Effector memory CD4-positive, alpha-beta T cell (primary cell): ENCODE measurements around the gene RAP1A.
A peak's percentile ranks its signal among the peaks of the same experiment; 100 is the strongest.

ENCODE experiments used
- DNase-seq, 3 donors: peaks; one replicate each; pipeline ENCODE4 v3.0.0-alpha.2; 2020
- H3K27ac ChIP-seq: 2 replicates; pipeline ENCODE4 v1.7.0; 2013; ENCODE audit warnings: mild to moderate bottlenecking, low read length, moderate library complexity; ENCODE audit not compliant: insufficient read depth, poor library complexity, severe bottlenecking
- H3K27me3 ChIP-seq: replicated peaks from 2 replicates; pipeline ENCODE4 v1.7.0; 2013; ENCODE audit warnings: mild to moderate bottlenecking, low read length; ENCODE audit not compliant: insufficient read depth, control insufficient read depth, poor library complexity, severe bottlenecking
- H3K36me3 ChIP-seq: 2 replicates; pipeline ENCODE4 v1.7.0; 2013; ENCODE audit warnings: mild to moderate bottlenecking, low read length, moderate library complexity; ENCODE audit not compliant: control insufficient read depth, insufficient read depth
- H3K4me1 ChIP-seq: 2 replicates; pipeline ENCODE4 v1.7.0; 2013; ENCODE audit warnings: low read length, mild to moderate bottlenecking; ENCODE audit not compliant: control insufficient read depth, insufficient read depth, poor library complexity, severe bottlenecking
- H3K4me3 ChIP-seq: 2 replicates; pipeline ENCODE4 v1.7.0; 2013; ENCODE audit warnings: low read length, low read depth, mild to moderate bottlenecking; ENCODE audit not compliant: insufficient read depth, poor library complexity, severe bottlenecking
- H3K9me3 ChIP-seq: 2 replicates; pipeline ENCODE4 v1.7.0; 2013; ENCODE audit warnings: mild to moderate bottlenecking, low read length, moderate library complexity; ENCODE audit not compliant: control insufficient read depth

RAP1A gene

DNA sequence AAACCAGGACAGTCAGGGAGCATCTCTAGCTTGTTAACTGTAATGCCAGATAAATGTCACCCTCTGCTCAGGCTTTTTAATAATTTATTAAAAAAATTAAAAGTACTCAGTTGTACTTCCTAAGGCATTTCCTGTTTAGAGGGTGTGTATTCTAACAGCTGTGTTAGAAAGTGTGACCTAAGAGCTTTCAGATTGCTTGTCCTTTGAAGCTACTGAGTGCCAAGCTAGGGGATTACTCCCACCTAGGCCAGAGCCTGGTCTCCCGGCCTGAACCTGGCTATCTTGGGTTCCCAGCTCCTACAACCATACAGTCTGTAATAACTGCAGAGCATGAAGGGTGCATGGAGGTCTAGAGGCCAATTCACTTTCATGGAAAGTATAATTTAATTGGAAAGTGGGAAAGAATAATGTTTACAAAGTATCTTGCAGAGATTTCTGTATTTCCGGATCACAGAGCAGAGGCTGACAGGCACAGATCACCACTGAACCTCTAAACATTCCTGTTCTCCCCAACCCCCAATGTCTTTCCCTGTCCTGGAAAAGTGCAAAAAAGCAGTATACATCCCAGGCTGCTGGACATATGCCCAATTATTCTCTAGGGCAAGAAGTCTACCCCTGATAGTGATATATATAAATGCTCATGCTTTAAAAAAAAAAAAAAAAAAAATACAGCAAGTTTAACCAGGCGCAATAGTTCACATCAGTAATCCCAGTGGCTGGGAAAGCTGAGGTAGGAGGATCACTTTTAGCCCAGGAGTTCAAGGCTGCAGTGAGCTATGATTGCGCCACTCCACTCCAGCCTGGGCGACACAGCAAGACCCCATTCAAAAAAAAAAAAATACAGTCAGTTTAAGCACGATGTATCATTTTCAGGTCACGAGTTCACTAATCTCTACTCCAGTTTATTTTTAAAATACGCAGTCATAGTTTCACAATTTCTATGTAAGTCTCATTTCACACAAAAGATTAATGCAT, 36.7 kb upstream of the RAP1A start:
- no peak for DNase-seq
- Histone ChIP-seq H3K4me3 (no peak overlapping the region), H3K36me3 (no peaks in the 10 kb centered on the region), H3K9me3 (no peaks in the 10 kb centered on the region), H3K4me1 (peaks cover 6% of the 10 kb centered on the region), H3K27me3 (no peaks in the 10 kb centered on the region), H3K27ac (no peak overlapping the region)

DNA sequence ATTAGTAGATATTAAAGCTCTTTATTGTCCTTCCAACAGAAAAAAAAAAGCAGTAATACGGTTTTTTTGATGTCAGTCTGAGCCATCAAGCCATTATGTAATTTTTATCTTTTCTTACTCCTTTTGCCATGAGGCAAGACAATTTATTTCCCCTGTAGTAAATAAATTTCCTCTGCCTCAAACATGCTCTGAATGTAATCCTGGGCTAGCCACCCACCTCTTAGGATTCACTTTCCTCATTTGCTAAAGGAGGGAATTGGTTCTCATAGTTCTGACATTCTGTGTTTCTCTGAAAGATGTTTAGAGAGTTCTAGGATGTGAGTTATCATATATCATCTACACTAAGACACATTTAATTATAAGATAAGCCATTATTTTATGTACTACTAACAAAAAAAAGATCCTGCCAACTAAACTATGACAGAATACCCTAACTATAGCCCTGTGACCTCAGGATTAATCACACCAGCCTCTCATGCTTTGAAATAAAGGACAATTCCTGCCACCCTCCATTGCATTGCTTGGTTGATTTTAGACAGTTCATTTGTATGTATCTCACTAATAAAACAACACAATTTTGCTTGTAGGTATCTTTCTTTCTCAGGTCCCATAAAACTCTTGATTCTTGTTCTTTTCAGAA, 34.0 kb upstream of the RAP1A start:
- no peak for DNase-seq
- H3K27me3 ChIP-seq = no peaks in the 10 kb centered on the region
- H3K27ac ChIP-seq = no peak overlapping the region

DNA sequence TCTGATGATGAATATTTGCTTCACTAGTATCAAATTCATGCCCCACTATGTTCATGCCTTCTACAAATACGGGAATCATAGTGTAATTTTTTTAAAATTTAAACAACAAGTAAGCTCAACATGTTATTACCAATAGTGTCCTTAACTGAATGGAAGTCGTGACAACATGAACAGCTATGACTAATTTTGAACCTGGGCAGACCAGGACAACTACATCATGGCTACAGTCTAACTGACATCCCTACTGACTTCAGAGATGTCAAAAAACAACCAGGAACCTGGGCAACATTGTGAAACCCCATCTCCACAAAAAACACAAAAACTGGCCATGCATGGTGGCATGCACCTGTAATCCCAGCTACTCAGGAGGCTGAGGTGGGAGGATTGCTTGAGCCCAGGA, 33.5 kb upstream of the RAP1A start:
- Histone ChIP-seq H3K9me3 (no peaks in the 10 kb centered on the region), H3K4me1 (peaks cover 6% of the 10 kb centered on the region)

More for the DNA sequence above, 34.0 kb upstream of the RAP1A start:
- no peaks in the 10 kb centered on the region for H3K9me3 ChIP-seq
- H3K4me3 ChIP-seq = no peak overlapping the region
- peaks cover 6% of the 10 kb centered on the region for H3K4me1 ChIP-seq
- H3K36me3 ChIP-seq = no peaks in the 10 kb centered on the region

DNA sequence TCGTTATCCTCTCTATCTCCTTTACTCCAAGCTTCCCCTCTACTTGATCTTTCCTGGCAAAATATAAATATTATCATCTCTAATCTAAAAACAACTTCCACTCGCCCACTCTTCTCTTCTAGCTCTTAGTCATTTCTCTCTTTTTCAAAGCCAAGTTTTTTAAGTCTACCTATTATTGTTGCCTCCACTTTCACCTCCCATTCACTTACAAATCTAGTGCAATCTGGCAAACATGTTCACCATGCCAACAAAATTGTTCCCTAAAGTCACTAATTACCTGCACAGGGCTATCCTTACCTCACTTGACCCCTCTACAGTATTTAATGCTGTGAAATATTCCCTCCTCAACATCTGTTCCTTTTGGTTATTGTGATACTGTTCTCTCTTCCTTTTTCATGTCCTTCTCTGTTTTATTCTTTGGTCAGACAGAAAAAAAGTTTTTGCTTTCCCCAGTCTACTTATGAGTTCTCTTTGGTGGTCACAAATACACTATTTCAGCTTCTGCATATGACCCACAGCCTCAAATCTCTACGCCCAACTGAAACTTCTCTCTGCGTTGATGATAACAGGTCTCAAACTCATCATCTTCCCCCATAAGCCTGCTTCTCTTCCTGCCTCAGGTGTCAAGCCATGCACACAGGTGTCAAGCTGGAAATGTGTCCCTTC, 31.9 kb upstream of the RAP1A start:
- Histone ChIP-seq H3K27ac (no peak overlapping the region), H3K36me3 (no peaks in the 10 kb centered on the region), H3K9me3 (no peaks in the 10 kb centered on the region), H3K4me3 (no peak overlapping the region), H3K4me1 (peaks cover 10% of the 10 kb centered on the region), H3K27me3 (no peaks in the 10 kb centered on the region)
- no peak for DNase-seq

More for the DNA sequence above, 33.5 kb upstream of the RAP1A start:
- Histone ChIP-seq H3K4me3 (no peak overlapping the region), H3K27me3 (no peaks in the 10 kb centered on the region), H3K27ac (no peak overlapping the region), H3K36me3 (no peaks in the 10 kb centered on the region)
- DNase-seq = no peak

DNA sequence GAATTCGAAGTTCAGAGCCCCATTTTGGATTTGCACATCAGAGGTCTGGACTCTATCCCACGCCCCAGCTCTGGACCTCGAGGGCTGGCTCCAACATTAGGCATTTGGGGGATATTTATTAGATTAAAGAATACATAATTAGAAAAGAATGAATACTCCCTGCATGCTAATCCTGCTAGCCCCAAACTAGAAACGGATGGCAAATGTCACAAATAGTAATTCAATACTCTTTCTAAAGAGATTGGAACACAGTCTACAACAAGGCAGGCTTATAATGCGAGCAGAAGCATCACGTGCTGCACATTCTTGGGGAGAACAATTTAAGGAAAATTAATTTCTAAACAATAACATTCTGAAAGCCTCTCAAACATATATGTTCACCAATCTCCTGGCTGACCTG, 27.7 kb upstream of the RAP1A start:
- Histone ChIP-seq H3K27ac (peak overlapping the region; percentile 35), H3K36me3 (no peaks in the 10 kb centered on the region), H3K4me1 (peaks cover 48% of the 10 kb centered on the region)

DNA sequence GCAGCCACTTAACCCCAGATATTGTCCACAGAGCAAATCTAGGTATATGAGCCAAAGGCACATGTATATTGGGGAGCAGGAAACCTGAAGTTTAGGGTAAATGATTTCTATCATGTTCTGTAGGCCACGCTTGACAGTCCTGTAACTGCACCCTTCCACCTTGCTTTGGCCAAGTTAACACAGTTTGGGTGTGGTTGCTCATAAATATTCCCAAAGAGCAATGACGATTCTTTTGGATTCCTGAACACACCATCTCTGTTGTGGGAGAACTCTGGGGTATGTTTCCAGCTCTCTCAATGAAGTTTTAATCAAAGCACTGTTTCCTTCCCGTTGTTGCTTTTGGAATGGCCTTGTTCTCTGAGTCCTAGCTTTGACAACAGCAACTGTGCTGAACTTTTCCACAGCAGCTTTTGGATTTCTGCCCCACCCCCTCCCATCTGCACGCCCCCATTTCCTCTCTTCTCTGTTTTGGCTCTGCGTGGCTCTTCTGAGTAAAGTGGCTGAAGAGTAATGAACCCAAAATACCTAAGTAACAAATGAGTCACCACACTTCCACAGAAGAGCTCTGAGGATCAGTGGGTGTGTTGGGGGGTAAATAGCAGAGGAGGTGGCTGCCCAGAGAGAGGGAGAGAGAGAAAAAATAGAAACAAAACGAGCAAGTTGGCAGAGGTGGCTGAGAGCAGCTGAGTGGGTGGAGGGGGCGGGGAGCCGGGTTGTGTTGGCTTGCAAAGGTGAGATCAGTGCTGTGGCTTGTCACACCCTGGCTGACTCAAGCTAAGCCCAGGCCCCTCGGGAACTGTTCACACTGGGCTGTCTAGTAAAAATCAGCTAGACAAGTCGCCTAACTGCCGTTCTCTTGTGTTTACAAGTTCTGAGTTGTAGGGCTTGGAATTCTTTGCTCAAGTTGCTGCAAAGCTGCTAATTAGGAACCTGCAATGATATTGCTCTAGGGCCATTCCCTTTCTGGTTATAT, 26.9 kb upstream of the RAP1A start:
- H3K4me3 ChIP-seq = no peak overlapping the region
- H3K4me1 ChIP-seq = peaks cover 55% of the 10 kb centered on the region
- peak; percentile 61 to 86 (median 74) for DNase-seq
- H3K36me3 ChIP-seq = no peaks in the 10 kb centered on the region
- peak overlapping the region; percentile 54 for H3K27ac ChIP-seq
- H3K9me3 ChIP-seq = no peaks in the 10 kb centered on the region
- no peaks in the 10 kb centered on the region for H3K27me3 ChIP-seq

More for the DNA sequence above, 27.7 kb upstream of the RAP1A start:
- no peak overlapping the region for H3K4me3 ChIP-seq
- H3K9me3 ChIP-seq = no peaks in the 10 kb centered on the region
- no peaks in the 10 kb centered on the region for H3K27me3 ChIP-seq
- DNase-seq = no peak

DNA sequence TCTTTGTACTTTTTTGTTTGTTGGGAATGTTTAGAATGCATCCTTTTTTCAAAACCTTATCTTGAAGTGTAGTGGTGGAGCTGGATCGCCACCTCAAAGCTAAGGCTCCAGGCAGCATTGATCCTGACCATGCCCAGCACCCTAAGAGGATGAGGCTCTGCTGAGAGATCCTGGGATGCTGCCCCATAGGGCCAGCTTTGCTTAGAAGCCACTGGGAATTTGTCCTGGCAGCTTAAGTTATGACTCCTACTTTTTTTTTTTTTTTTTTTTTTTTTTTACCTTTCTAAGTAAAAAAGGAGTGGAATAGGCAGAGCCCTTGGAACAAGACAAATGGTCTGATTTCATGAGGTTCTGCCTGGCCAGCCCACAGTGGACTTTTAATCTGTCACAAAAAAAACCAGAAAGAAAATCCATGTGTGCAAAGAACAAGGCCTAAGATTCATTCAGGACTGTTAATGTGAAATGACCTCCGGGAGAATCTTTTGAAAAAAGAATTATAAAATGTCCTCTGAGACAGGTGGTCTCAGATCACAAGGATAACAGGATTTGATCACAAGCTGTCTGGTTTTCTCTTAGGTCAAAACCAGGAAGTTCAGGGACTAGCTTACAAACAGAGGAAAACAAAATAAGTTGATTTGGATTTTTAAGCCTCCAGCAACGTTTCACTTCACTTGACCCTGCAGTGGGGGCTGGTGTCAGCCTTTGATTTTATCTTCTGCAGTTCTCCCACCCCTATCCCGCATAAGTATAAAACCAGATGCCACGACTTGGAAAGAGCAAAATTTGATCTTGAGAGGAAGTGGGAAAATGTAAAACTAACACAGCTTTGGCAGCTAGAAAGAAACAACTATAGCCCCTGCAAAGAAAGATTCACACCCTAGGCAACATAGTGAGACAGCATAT, 25.9 kb upstream of the RAP1A start:
- Histone ChIP-seq H3K36me3 (no peaks in the 10 kb centered on the region), H3K4me1 (peaks cover 60% of the 10 kb centered on the region), H3K27ac (peak overlapping the region; percentile 54), H3K4me3 (no peak overlapping the region), H3K27me3 (no peaks in the 10 kb centered on the region), H3K9me3 (no peaks in the 10 kb centered on the region)
- DNase-seq = no peak

DNA sequence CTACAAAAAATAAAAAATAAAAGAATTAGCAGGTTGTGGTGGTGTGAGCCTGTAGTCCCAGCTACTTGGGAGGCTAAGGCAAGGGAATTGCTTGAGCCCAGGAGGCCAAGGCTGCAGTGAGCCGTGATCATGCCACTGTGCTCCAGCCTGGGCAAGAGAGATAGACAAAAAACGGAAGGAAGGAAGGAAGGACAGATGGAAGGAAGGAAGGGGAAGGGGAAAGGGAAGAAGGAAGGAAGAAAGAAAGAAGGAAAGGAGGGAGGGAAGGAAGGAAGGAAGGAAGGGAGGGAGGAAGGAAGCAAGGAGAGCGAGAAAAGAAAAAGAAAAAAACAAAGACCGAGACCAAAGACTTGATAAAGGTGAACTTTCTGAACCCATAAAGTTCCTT, 25.3 kb upstream of the RAP1A start:
- no peak for DNase-seq
- Histone ChIP-seq H3K27ac (peak overlapping the region; percentile 54), H3K27me3 (no peaks in the 10 kb centered on the region), H3K4me1 (peaks cover 60% of the 10 kb centered on the region), H3K9me3 (no peaks in the 10 kb centered on the region), H3K36me3 (no peaks in the 10 kb centered on the region), H3K4me3 (no peak overlapping the region)
